ENCODE results near the gene FAM83F.

DNA sequence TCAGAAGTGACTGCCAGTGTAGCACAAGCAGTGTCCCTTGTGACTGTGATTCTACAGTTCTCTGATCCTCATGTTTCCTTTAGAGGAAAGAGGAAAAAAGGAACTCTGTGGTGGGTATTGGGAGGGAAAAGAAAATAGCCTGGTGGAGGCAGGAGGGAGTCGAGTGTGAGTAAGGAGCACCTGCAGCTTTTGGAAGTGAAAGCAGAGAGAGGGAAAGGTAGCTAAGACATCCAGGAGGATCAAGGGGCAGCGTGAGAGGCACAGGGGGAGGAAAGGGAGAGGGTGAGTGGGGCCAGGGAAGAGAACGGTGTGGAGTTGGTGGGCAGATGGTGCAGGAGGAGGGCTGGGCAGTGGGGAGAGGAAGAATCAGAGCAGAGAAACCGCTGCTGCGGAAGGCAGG, 22.1 kb upstream of the FAM83F start:
- TF ChIP-seq, protein P1, sequence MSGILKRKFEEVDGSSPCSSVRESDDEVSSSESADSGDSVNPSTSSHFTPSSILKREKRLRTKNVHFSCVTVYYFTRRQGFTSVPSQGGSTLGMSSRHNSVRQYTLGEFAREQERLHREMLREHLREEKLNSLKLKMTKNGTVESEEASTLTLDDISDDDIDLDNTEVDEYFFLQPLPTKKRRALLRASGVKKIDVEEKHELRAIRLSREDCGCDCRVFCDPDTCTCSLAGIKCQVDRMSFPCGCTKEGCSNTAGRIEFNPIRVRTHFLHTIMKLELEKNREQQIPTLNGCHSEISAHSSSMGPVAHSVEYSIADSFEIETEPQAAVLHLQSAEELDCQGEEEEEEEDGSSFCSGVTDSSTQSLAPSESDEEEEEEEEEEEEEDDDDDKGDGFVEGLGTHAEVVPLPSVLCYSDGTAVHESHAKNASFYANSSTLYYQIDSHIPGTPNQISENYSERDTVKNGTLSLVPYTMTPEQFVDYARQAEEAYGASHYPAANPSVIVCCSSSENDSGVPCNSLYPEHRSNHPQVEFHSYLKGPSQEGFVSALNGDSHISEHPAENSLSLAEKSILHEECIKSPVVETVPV (CRISPR knock-in tag; IDR thresholded peaks at IDR 0.05), result no peak
- TF ChIP-seq ZNF565 (CRISPR knock-in tag; conservative IDR thresholded peaks at IDR 0.05; ENCODE audit: low read depth), result no peak
- TF ChIP-seq ISL1 (CRISPR knock-in tag; IDR thresholded peaks at IDR 0.05), result no peak
- TF ChIP-seq TCF4 (CRISPR knock-in tag; IDR thresholded peaks at IDR 0.05; ENCODE audit: borderline replicate concordance), result no peak
- TF ChIP-seq ZFP3 (CRISPR knock-in tag; IDR thresholded peaks at IDR 0.05), result no peak
- TF ChIP-seq, protein P2, sequence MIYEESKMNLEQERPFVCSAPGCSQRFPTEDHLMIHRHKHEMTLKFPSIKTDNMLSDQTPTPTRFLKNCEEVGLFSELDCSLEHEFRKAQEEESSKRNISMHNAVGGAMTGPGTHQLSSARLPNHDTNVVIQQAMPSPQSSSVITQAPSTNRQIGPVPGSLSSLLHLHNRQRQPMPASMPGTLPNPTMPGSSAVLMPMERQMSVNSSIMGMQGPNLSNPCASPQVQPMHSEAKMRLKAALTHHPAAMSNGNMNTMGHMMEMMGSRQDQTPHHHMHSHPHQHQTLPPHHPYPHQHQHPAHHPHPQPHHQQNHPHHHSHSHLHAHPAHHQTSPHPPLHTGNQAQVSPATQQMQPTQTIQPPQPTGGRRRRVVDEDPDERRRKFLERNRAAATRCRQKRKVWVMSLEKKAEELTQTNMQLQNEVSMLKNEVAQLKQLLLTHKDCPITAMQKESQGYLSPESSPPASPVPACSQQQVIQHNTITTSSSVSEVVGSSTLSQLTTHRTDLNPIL (CRISPR knock-in tag; IDR thresholded peaks at IDR 0.05; ENCODE audit: low read depth), result no peak
- TF ChIP-seq ARNTL (CRISPR knock-in tag; IDR thresholded peaks at IDR 0.05; ENCODE audit: borderline replicate concordance, low read depth), result no peak
- TF ChIP-seq PATZ1 (CRISPR knock-in tag; IDR thresholded peaks at IDR 0.05; ENCODE audit: borderline replicate concordance), result no peak
